Activated CD4-positive, alpha-beta T cell treated with anti-CD3 and anti-CD28 coated beads, Interleukin-2, amount 50 U/mL, for 1 hour (primary cell): Measurements from ENCODE around the gene USP9X.
A peak's percentile ranks its signal among the peaks of the same experiment; 100 is the strongest.
"Not testable (repeated sequence)": the region's sequence is repeated elsewhere in the genome, so short reads cannot be mapped to it uniquely, and the experiment has no call there.

Experiments used
- DNase-seq: peaks from one replicate; pipeline ENCODE4 v3.0.0-alpha.2; 2020

Gene USP9X

DNA sequence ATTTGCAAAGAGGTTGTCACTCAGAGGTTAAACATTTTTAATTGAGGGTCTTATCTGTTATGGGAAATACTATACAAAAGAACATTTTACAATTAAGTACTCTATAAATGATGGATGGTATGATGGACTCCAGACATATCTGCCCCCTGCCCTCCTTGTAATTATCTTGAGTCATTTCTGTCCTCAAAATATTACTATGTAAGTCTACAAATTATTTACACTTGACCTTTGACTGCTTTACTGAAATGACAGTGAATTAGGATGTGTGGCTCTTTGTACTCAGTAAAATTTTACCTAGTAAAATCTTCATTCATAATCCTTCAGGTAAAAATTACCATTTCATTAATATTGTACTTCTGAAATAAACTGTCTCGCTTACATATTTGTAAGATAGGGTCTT lies 46.5 kb downstream of the USP9X start:
- no peak for DNase-seq

- DNase-seq: no peak
Observed at GRCh38 chrX:41133551-41133950, 48.3 kb downstream of the USP9X start.

GRCh38 chrX:41137589-41137988 lies 52.3 kb downstream of the USP9X start:
- no peak for DNase-seq

GRCh38 chrX:41142130-41142910 lies 57.1 kb downstream of the USP9X start:
- DNase-seq: no peak

- DNase-seq: no peak
Observed at GRCh38 chrX:41144873-41145272, 59.6 kb downstream of the USP9X start.

GRCh38 chrX:41145920-41146608 lies 60.8 kb downstream of the USP9X start:
- DNase-seq: no peak

DNA sequence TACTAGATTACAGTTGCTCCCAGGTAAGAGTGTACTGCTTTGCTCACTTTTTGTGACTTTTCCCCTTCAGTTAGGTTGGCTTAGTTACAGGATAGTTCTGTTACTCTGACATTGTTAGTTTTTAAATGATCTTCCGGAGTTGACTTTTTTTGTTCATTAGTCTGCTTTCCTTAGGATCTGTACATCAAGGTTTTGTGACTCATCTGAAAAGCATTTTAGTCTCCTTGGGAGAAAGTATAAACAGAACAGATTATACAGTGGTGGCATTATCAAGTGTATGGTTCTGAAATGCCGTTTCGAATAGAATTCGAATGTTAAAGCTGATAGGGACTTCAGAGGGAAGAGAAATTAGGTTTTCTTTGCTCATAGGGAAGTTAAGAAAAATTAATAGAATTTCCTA lies 63.3 kb downstream of the USP9X start:
- no peak for DNase-seq

DNA sequence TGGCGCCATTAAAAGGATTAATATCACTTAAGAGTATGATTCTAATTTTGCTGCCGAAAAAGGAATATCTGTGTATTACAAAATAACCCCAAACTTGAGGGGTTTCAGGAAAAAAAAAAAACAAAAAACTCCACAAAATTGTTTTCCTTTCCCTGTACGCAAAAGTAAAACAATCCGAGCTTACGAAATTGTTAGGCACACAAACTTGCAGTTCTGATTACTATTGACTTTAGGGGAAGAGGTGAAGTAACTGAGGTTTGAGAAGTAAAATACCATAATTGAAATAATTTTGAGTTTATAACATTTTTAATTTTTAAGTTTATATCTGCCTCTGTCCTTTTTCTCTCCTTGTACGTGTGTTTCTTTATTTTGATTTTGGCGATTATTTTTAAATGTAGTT lies 64.8 kb downstream of the USP9X start:
- DNase-seq: no peak

DNA sequence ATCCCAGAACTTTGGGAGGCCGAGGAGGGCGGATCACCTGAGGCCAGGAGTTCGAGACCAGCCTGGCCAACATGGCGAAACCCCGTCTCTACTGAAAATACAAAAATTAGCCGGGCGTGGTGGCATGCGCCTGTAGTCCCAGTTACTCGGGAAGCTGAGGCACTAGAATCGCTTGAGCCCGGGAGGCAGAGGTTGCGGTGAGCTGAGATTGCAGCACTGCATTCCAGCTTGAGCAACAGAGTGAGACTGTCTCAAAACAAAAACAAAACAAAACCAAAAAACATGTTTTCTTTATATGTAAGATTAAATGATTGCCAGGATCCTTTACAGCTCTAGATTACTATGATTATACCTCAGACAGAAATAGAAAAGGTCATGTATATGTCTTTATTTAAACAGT lies 66.5 kb downstream of the USP9X start:
- not testable (repeated sequence) for DNase-seq

- no peak for DNase-seq
Observed at GRCh38 chrX:41152221-41152620, 67.0 kb downstream of the USP9X start.

GRCh38 chrX:41153448-41153847 lies 68.2 kb downstream of the USP9X start:
- no peak for DNase-seq

DNA sequence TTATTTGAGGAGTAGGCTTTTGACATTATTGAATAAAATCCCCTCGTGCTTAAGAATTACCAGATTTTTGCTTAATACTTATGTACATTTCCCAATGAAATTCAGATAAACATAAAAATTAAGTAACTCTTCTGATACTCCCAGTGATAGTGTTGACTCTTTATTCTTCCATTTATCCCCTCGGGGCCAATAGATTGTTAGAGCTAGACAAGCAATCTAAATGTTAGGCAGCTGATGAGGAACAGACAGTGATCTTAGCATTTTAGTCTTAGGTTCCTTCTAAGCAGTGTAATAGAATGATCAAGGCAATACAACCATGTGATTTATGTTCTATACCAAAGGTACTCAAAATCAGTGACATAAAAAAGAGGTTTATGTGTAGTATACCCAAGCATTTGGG lies 68.7 kb downstream of the USP9X start:
- DNase-seq: no peak

DNA sequence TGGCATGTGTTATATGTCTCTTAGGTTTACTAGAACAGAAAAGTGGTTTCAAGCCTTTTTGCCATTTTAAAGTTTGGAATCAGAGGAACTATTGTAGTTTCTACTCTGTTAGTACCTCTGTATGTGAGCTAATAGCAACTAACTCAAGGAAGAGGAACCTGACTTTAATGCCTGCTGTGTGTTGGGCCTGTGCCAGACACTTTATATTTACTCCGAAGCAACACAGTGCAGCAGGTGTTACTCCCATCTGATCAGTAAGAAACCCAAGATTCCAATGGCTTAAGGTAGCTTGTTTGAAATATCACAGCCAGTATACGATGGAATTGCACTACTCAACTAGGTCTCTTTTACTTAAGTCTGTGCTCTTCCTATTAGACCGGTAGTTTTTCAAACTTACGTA lies 79.2 kb downstream of the USP9X start:
- DNase-seq: no peak

GRCh38 chrX:41167888-41168287 lies 82.6 kb downstream of the USP9X start:
- no peak for DNase-seq

DNA sequence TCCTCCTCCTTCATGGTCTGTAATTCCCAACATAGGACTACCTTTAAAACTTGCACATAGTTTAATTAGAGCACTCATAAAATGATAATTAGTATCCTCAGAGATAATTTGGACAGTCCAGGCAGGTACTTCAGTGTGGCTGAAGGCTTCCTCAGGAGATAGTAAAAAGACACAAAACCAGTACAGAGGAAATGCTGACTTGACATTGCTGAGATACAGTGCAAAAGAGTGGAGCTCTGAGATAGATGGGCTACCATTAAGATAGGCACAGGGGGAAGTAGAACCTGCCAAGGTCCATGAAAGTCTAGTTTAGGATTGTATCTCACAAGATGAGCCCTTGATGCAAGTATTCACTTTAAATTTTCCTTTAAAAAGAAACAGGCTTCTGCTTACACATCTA lies 91.0 kb downstream of the USP9X start:
- no peak for DNase-seq

GRCh38 chrX:41177297-41177696 lies 92.1 kb downstream of the USP9X start:
- DNase-seq: no peak

DNA sequence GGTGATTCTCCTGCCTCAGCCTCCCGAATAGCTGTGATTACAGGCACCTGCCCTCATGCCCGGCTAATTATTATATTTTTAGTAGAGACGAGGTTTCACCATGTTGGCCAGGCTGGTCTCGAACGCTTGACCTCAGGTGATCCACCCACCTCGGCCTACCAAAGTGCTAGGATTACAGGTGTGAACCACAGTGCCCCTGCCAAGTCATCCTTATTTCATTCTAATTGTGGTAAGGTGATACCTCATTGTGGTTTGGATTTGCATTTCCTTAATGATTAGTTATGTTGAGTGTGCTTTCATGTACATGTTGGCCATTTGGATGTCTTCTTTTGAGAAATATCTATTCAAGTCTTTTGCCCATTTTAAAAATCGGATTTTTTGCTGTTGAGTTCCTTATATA lies 93.0 kb downstream of the USP9X start:
- DNase-seq: no peak

- peak; percentile 31 for DNase-seq
Observed at GRCh38 chrX:41180194-41180908, 95.1 kb downstream of the USP9X start.

- no peak for DNase-seq
Observed at GRCh38 chrX:41184312-41184711, 99.1 kb downstream of the USP9X start.

GRCh38 chrX:41186946-41187345 lies 101.7 kb downstream of the USP9X start:
- not testable (repeated sequence) for DNase-seq

GRCh38 chrX:41189156-41189555 lies 103.9 kb downstream of the USP9X start:
- DNase-seq: no peak

DNA sequence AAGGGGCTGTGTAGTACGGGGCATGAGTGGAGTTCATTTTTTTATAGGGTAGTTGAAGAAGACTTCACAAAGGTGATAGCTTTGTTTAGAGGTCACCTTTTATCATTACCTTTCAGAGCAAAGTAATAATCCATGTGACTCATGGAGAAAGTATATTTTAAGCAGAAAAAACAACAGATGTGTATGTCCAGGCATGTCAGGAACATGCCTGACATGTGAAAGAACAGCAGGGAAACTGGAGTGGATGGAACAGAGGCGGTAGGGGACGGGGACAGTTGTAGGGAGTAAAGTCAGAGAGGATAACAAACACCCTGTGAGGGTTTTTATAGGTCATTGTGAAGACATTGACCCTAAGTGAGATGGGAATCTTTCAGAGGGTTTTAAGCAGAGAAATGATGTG lies 107.6 kb downstream of the USP9X start:
- DNase-seq: no peak

GRCh38 chrX:41198410-41198809 lies 113.2 kb downstream of the USP9X start:
- no peak for DNase-seq

GRCh38 chrX:41200785-41201184 lies 115.5 kb downstream of the USP9X start:
- DNase-seq: no peak
